ENCODE results near the gene COL4A1.

The COL4A1 gene

GRCh38 chr13:110306960-110307766 is at the start of gene COL4A1, which contains the start of gene COL4A2:
TSS of gene COL4A1 (minus strand) at chr13:110307157. CDS start at chr13:110307027, 130 bp downstream.
TSS of gene COL4A2 (plus strand) at chr13:110307284. CDS start at chr13:110307904, 620 bp downstream.
- DNase-seq, result peak; percentile 21

GRCh38 chr13:110356362-110356761 is 49.4 kb upstream of the COL4A1 start:
- no peak for DNase-seq

- DNase-seq, result no peak
Measured at GRCh38 chr13:110354715-110355473, 47.9 kb upstream of the COL4A1 start.

GRCh38 chr13:110354123-110354627 is 47.2 kb upstream of the COL4A1 start:
- no peak for DNase-seq

GRCh38 chr13:110353339-110353977 is 46.5 kb upstream of the COL4A1 start:
- no peak for DNase-seq

GRCh38 chr13:110352735-110353134 is 45.8 kb upstream of the COL4A1 start:
- DNase-seq, result no peak

GRCh38 chr13:110351636-110352420 is 44.9 kb upstream of the COL4A1 start:
- no peak for DNase-seq

- DNase-seq, result no peak
Measured at GRCh38 chr13:110350509-110350908, 43.6 kb upstream of the COL4A1 start.

GRCh38 chr13:110350049-110350448 is 43.1 kb upstream of the COL4A1 start:
- no peak for DNase-seq

- DNase-seq, result no peak
Measured at GRCh38 chr13:110349239-110349638, 42.3 kb upstream of the COL4A1 start.

- DNase-seq, result no peak
Measured at GRCh38 chr13:110348309-110349105, 41.5 kb upstream of the COL4A1 start.

- DNase-seq, result no peak
Measured at GRCh38 chr13:110347535-110348308, 40.8 kb upstream of the COL4A1 start.

- no peak for DNase-seq
Measured at GRCh38 chr13:110347088-110347487, 40.1 kb upstream of the COL4A1 start.

GRCh38 chr13:110346661-110347067 is 39.7 kb upstream of the COL4A1 start:
- DNase-seq, result peak; percentile 76

GRCh38 chr13:110345701-110346100 is 38.7 kb upstream of the COL4A1 start:
- no peak for DNase-seq

- no peak for DNase-seq
Measured at GRCh38 chr13:110345266-110345665, 38.3 kb upstream of the COL4A1 start.

- DNase-seq, result no peak
Measured at GRCh38 chr13:110344320-110344719, 37.4 kb upstream of the COL4A1 start.

- no peak for DNase-seq
Measured at GRCh38 chr13:110343241-110343865, 36.4 kb upstream of the COL4A1 start.

- DNase-seq, result no peak
Measured at GRCh38 chr13:110342474-110342873, 35.5 kb upstream of the COL4A1 start.

All from NCI-H345 (cell line).